ENCODE results near the gene SUGCT.
"Not testable (repeated sequence)": the region's sequence is repeated elsewhere in the genome, so short reads cannot be mapped to it uniquely, and the experiment has no call there.

The SUGCT gene

GRCh38 chr7:40263752-40264390, 129.1 kb downstream of the SUGCT start:
- no peak for DNase-seq (ENCODE audit: low spot score)

GRCh38 chr7:40267583-40267982, 132.8 kb downstream of the SUGCT start:
- no peak for DNase-seq (ENCODE audit: low spot score)

- not testable (repeated sequence) for DNase-seq (ENCODE audit: low spot score)
Observed at GRCh38 chr7:40268810-40269209, 134.0 kb downstream of the SUGCT start.

GRCh38 chr7:40276061-40276460, 141.3 kb downstream of the SUGCT start:
- DNase-seq (ENCODE audit: low spot score) = no peak

- DNase-seq (ENCODE audit: low spot score) = no peak
Observed at GRCh38 chr7:40279991-40280390, 145.2 kb downstream of the SUGCT start.

- no peak for DNase-seq (ENCODE audit: low spot score)
Observed at GRCh38 chr7:40282858-40283257, 148.1 kb downstream of the SUGCT start.

- no peak for DNase-seq (ENCODE audit: low spot score)
Observed at GRCh38 chr7:40283391-40283790, 148.6 kb downstream of the SUGCT start.

- no peak for DNase-seq (ENCODE audit: low spot score)
Observed at GRCh38 chr7:40288827-40289226, 154.0 kb downstream of the SUGCT start.

GRCh38 chr7:40297741-40298311, 163.0 kb downstream of the SUGCT start:
- no peak for DNase-seq (ENCODE audit: low spot score)

GRCh38 chr7:40298421-40298820, 163.6 kb downstream of the SUGCT start:
- no peak for DNase-seq (ENCODE audit: low spot score)

- no peak for DNase-seq (ENCODE audit: low spot score)
Observed at GRCh38 chr7:40299097-40299496, 164.3 kb downstream of the SUGCT start.

GRCh38 chr7:40300146-40300670, 165.4 kb downstream of the SUGCT start:
- DNase-seq (ENCODE audit: low spot score) = no peak

GRCh38 chr7:40301486-40302068, 166.8 kb downstream of the SUGCT start:
- DNase-seq (ENCODE audit: low spot score) = no peak

- DNase-seq (ENCODE audit: low spot score) = no peak
Observed at GRCh38 chr7:40303996-40304395, 169.2 kb downstream of the SUGCT start.

- no peak for DNase-seq (ENCODE audit: low spot score)
Observed at GRCh38 chr7:40305229-40305628, 170.4 kb downstream of the SUGCT start.

GRCh38 chr7:40306025-40306424, 171.2 kb downstream of the SUGCT start:
- DNase-seq (ENCODE audit: low spot score) = no peak

- DNase-seq (ENCODE audit: low spot score) = no peak
Observed at GRCh38 chr7:40306596-40306995, 171.8 kb downstream of the SUGCT start.

GRCh38 chr7:40310258-40310657, 175.5 kb downstream of the SUGCT start:
- DNase-seq (ENCODE audit: low spot score) = no peak

GRCh38 chr7:40311307-40311706, 176.5 kb downstream of the SUGCT start:
- DNase-seq (ENCODE audit: low spot score) = no peak

GRCh38 chr7:40315277-40315676, 180.5 kb downstream of the SUGCT start:
- DNase-seq (ENCODE audit: low spot score) = no peak

GRCh38 chr7:40316176-40316575, 181.4 kb downstream of the SUGCT start:
- DNase-seq (ENCODE audit: low spot score) = no peak

- no peak for DNase-seq (ENCODE audit: low spot score)
Observed at GRCh38 chr7:40324914-40325313, 190.1 kb downstream of the SUGCT start.

- DNase-seq (ENCODE audit: low spot score) = no peak
Observed at GRCh38 chr7:40327113-40327512, 192.3 kb downstream of the SUGCT start.

GRCh38 chr7:40327873-40328272, 193.1 kb downstream of the SUGCT start:
- no peak for DNase-seq (ENCODE audit: low spot score)

Data from hematopoietic multipotent progenitor cell treated with erythropoietin and hydrocortisone succinate and interleukin-3 and kit ligand, for 17 days (in vitro differentiated cells).